ENCODE data around the gene PAQR5.
A peak's percentile ranks its signal among the peaks of the same experiment; 100 is the strongest.

PAQR5 gene

DNA sequence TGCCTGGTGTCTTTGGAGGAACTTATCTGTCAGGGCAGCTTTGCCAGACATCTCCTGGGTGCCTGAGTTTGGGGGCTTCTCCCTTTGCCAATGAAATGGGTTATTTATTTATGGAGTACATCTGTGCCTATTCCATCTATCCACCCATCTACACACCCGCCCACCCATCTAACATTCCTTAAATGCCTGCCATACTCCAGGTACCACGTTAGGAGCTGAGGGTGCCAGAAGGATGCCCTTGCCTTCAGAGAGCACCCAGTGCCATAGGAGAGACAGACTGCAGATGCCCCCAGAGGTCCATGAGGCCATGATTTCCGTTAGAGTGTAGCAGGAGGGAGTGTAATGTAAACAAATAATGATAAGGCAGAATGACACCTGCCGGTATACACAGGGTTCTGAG, 93.6 kb downstream of the PAQR5 start:
- DNase-seq (ENCODE audit: low read depth), result no peak

GRCh38 chr15:69393831-69394491, 95.2 kb downstream of the PAQR5 start:
- no peak for DNase-seq (ENCODE audit: low read depth)

DNA sequence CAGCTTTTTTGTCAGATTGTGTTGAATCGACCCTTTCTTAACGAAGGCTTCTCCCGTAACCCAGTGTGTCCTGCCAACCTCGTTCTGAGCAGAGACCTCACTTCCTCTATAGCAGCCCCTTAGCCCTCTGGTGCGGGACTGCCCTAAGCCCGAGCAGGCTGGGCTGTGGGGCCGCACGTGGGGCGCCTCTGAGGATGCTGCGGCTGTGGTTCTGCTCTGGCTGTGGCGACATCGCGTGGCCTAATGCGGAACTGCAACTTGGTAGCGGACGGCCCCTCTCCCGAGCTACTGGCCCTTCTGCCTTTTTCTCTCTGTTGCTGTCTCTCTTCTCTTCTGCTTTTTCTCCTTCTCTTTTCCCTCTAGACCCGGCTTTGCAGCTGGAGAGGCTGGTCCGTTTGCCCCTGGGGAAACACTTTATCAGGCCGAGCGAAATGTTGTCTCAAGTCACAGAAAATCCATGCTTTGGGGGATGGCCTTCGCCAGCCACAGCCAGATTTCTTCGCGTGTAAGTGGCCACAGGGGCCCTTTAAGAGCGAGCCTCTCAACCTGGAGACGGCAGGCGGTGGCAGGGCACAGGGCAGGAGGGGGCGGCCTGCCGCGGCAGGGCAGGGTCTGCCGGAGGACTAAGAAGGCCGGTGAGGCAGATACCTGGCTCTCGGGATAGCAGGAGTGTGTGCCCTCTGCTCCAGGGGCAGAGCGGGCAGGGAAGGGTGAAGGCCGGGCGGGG, 96.0 kb downstream of the PAQR5 start:
- no peak for DNase-seq (ENCODE audit: low read depth)

DNA sequence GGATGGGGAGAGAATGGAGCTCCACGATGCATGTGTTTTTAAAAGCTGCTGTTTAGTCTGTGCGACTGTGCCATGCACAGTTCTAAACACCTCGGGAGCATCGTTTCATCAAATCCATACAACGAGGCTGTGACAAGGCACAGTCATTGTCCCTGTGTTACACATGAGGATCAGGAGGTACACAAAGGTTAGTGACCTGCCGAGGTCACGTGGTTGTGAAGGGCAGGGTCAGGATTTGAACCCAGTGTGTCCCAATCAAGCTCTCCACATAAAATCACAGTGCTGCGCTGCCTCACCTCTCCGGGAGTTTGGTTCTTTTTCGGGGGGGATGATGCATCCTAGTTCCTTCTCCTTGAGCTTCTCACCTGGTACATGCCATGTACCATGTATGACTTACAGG, 96.7 kb downstream of the PAQR5 start:
- DNase-seq (ENCODE audit: low read depth), result no peak

DNA sequence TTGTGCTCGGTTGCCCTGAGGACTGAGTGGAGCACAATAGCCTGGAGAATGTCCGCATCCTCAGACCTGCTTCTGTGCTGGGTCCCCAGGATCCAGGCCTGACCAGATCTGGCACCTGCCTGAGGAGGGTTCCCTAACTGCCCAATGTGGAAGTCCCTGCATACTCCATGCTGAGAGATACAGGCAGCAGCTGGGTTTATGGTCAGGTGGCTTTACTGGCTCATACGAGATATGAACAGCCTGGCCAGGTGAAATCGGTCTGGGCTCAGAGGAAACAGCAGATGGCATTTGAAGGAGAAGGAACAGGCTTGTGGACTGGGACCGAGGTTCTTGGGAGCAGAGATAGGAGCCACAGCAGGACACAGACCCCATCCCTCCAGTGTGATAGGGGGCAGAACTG, 97.3 kb downstream of the PAQR5 start:
- DNase-seq (ENCODE audit: low read depth), result no peak

DNA sequence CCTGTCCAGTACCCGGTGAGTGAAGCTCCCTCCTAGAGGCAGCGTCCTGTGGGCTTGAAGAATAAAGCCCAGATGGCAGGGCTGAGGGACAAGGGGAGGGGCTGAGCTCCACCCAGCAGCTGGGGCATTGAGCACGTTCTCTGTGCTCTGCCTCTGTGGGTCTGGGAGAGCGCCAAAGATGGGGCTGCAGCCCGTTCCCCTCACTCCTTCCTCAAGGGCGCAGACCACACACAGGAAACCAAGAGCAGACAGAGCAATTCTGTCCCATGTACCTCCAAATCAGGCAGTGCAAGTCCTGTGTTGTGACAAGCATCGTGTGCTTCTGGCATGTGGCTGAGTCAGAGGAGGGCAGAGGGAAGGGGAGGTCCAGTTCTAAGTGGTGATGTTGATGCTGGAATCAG, 99.8 kb downstream of the PAQR5 start:
- DNase-seq (ENCODE audit: low read depth), result no peak

GRCh38 chr15:69400850-69401249, 102.1 kb downstream of the PAQR5 start:
- DNase-seq (ENCODE audit: low read depth), result no peak

GRCh38 chr15:69402816-69403215, 104.1 kb downstream of the PAQR5 start:
- no peak for DNase-seq (ENCODE audit: low read depth)

DNA sequence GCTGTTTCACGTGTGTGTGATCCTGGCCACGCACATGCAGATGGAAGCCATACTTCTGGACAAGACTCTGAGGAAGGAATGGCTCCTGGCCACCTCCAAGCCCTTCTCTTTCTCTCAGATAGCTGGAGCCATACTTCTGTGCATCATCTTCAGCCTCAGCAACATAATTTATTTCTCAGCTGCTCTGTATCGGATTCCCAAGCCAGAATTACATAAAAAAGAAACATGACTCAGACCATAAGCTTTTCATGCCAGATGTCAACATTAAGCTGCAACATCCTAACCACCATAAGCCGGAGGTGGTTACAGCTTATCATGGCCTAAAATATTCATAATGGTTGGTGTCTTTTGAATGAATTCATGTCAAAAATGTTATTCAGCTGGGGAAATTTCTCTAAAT, 104.9 kb downstream of the PAQR5 start:
- DNase-seq (ENCODE audit: low read depth), result peak; percentile 76

DNA sequence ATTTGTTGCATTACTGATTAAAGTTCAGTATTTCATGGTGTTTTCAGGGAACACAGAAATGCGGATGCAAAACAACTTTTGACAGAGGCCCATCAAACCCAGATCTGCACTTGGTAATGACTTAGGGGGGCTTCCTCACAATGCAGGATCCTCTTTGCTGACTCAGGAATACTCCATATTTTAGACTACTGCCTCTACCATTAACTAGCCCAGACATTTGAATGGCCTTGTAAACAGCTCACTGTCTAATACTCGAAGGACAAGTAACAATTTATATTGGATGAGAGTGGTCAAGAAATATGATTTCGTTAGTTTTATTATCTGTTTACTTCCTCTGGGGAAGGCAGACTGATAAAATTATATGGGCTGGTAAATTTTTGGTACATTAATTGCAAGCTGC, 106.4 kb downstream of the PAQR5 start:
- DNase-seq (ENCODE audit: low read depth), result no peak

GRCh38 chr15:69407719-69408400, 109.1 kb downstream of the PAQR5 start:
- no peak for DNase-seq (ENCODE audit: low read depth)

DNA sequence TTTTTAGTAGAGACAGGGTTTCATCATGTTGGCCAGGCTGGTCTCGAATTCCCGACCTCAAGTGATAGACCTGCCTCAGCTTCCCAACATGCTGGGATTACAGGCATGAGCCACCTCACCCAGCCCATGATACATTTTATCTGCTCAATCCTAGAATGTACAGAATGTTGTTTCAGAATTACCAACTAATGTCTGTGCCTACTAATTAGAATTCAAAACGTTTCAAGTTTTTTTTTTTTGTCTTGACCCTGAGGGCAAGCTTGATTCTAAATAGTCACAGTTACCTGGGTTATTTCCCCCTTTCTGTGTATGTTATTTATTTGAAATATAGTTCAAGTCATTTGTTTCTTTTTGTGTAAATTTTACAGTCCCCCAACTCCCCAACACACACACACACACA, 110.1 kb downstream of the PAQR5 start:
- DNase-seq (ENCODE audit: low read depth), result no peak

DNA sequence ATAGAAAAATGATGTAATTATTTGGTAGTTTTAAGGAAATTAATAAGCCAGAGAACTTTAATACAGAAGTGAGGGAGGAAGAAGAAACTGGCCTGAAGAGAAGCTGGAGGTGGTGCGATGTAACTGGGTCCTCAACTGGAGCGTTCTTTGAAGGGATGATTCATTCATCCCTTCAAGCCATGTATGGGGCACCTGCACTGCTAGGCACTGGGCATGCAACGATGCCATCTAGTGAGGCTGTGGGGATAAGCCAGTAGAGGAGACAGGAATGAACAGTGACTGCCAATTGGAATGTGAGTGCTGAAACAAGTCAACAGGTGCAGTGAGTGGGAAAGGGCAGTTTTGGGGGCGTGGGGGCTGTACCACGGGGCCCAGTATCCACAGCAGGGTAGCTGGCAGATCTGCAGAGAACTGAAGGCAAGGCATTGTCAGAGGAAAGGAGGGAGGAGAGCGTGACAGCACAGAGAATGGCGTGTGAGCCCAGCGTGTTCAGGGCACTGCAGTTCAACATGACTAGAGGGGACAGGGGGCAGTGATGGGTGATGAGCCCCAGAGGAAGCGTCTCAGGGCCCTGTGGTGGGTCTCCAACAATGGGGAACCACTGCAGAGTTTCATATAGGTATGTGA, 111.6 kb downstream of the PAQR5 start:
- DNase-seq (ENCODE audit: low read depth), result no peak

GRCh38 chr15:69412274-69412673, 113.6 kb downstream of the PAQR5 start:
- no peak for DNase-seq (ENCODE audit: low read depth)

DNA sequence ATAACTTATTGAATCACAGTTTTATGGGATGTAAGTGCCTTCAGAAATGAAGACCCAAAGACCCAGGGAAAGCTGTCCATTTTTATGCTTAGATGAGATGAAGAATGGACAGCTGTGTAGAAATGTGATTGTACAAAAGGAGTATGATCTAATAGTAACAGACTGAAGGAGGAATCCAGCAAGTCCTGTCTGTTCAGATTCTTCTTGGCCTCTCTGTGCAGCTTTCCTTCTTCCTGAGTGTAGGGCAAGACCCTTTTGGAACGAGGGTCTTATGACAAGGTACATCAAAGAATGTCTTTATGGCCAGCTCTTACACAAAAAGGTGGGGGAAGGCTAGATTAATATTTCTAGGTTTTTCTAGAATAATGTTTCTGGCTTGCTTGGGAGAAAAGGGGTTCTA, 114.0 kb downstream of the PAQR5 start:
- DNase-seq (ENCODE audit: low read depth), result no peak

DNA sequence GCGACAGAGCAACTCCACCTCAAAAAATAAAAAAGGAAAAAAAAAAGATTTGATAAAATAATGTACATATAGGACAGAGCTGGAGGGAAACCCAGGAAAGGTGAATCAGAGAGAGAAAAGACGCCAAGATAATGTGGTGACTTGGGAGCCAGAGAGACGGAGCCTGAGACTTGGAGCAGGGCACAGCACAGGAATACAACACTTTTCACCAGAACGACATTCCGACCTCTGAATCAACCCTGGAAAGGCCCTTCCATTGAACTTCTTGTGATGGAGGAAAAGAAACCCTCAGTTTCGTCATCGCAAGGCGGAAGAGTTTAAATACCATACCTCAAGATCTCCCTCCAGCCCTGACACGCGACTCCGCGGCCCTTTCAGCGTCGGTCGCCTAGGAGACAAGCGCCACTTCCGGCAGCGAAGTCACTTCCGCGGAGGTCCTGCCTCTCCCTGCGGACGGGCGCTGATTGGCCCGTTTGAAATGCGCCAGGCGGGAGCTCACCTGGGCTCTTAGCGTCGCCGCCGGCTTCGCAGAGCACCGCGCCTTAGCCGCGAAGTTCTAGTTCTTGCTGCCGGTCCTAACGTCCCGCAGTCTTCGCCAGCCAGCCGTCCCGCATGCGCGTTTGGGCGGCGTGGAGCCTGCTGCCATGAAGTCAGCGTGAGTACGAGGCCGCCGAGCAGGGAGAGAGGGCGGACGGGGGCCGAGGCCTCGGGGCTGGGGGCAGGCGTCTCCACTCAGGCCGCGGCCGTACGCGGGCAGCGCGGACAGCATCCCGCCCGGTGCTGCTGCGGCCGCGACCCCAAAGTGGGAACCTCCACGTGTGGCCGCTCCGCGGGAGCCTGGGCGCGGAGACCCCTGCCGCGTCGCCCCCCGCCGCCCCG, 115.3 kb downstream of the PAQR5 start, which contains the start of gene KIF23:
Gene KIF23, plus strand, starts transcription at position 528 of the 879 bp plus-strand sequence. Its CDS starts 117 bp downstream, at position 645.
- DNase-seq (ENCODE audit: low read depth), result peak; percentile 70

- peak; percentile 70 for DNase-seq (ENCODE audit: low read depth)
Measured at GRCh38 chr15:69414701-69415167, 116.0 kb downstream of the PAQR5 start.

GRCh38 chr15:69415381-69415780, 116.7 kb downstream of the PAQR5 start:
- no peak for DNase-seq (ENCODE audit: low read depth)

DNA sequence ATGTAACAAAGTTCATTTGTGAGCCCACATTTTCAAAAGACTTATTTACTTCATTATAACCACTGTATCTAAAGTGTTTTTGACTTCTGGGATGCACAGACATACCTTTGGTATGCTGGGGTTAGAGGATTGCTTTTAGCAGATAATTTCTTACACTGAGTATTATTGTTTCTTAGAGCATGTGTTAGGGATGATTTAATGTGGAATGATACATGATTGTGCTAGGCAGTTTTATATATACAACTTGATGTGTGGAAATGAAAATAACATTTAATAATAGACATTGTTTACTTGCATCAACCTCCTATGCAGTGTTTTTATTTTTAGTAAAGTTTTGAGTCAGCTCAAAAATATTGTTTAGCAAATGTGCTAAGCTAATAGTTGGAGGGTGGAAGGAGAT, 118.9 kb downstream of the PAQR5 start:
- DNase-seq (ENCODE audit: low read depth), result no peak

DNA sequence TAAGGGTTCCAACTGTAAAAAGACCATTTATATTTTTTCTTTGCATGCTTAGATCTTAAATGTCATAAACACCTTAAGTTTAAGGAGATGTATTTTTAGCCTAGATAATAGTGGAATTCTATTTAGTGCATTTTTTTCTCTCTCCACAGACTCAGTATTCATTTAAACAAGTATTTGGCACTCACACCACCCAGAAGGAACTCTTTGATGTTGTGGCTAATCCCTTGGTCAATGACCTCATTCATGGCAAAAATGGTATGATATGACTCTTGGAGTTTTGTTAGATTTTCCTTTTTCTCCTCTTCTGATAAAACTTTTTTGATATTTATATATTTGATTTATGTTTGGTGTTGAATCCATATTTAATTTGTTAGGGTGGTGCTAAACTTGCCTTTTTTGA, 122.8 kb downstream of the PAQR5 start:
- no peak for DNase-seq (ENCODE audit: low read depth)

GRCh38 chr15:69422336-69422895, 123.7 kb downstream of the PAQR5 start:
- no peak for DNase-seq (ENCODE audit: low read depth)

Data from HS-5 (cell line).